ENCODE data around the gene PLCL1. TPM values are rescaled to one million over a fixed set of nuclear protein-coding genes. Genes with fewer than 3 reads are reported as not detected.

Gene PLCL1
- total RNA-seq, 2 donors from 2014 or later, result 6.7 to 6.8 TPM

- H3K4me3 ChIP-seq, result no peak overlapping the region
- no peaks in the 10 kb centered on the region for H3K27me3 ChIP-seq (replicated peaks; ENCODE audit: insufficient read depth)
- 70% methylated on average over 1 of the region's 1 CpG for WGBS
- TF ChIP-seq POLR2A (IDR thresholded peaks at IDR 0.05) (no peak), CTCF (IDR thresholded peaks at IDR 0.05) (no peak), POLR2AphosphoS5 (IDR thresholded peaks at IDR 0.05) (no peak)
- H3K27ac ChIP-seq, result no peak overlapping the region
- no peaks in the 10 kb centered on the region for H3K36me3 ChIP-seq
- DNase-seq (ENCODE audit: low spot score), result no peak
- intact Hi-C loops (cut with DNase I), result no loop called here
- no peaks in the 10 kb centered on the region for H3K4me1 ChIP-seq (replicated peaks)
- H3K9me3 ChIP-seq, result no peaks in the 10 kb centered on the region
Measured at GRCh38 chr2:197938555-197938954, 134.2 kb downstream of the PLCL1 start.

GRCh38 chr2:197939787-197940186 is 135.4 kb downstream of the PLCL1 start:
- H3K27ac ChIP-seq, result no peak overlapping the region
- H3K27me3 ChIP-seq (replicated peaks; ENCODE audit: insufficient read depth), result no peaks in the 10 kb centered on the region
- H3K4me3 ChIP-seq, result no peak overlapping the region
- 67% methylated on average over 3 of the region's 3 CpGs for WGBS
- DNase-seq (ENCODE audit: low spot score), result no peak
- H3K4me1 ChIP-seq (replicated peaks), result no peaks in the 10 kb centered on the region
- TF ChIP-seq POLR2AphosphoS5 (IDR thresholded peaks at IDR 0.05) (no peak), CTCF (IDR thresholded peaks at IDR 0.05) (no peak), POLR2A (IDR thresholded peaks at IDR 0.05) (no peak)
- no peaks in the 10 kb centered on the region for H3K36me3 ChIP-seq
- H3K9me3 ChIP-seq, result no peaks in the 10 kb centered on the region
- intact Hi-C loops (cut with DNase I), result no loop called here

DNA sequence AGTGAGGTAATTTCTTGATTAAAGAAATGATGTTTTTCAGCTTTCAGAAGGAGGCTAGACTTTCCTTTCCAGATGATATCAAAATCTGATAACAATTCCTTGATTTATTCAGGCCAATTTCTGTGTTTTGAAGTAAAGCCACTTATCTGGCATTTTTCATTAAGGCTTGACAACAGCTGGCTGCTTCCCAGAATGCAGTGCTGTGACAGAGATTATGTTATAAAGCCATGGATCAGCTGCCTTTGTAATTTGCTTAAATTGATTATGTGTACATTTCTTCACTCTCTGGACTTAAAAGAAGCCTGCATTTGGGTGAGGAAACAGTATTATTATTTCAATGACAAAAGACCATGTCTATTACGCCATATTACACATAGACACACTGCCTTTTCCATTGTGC is 136.0 kb downstream of the PLCL1 start:
- Histone ChIP-seq H3K4me1 (replicated peaks) (no peaks in the 10 kb centered on the region), H3K27me3 (replicated peaks; ENCODE audit: insufficient read depth) (no peaks in the 10 kb centered on the region), H3K4me3 (no peak overlapping the region), H3K36me3 (no peaks in the 10 kb centered on the region), H3K27ac (no peak overlapping the region), H3K9me3 (no peaks in the 10 kb centered on the region)
- TF ChIP-seq CTCF (IDR thresholded peaks at IDR 0.05) (no peak), POLR2A (IDR thresholded peaks at IDR 0.05) (no peak), POLR2AphosphoS5 (IDR thresholded peaks at IDR 0.05) (no peak)
- DNase-seq (ENCODE audit: low spot score), result no peak
- 91% methylated on average over 1 of the region's 1 CpG for WGBS
- intact Hi-C loops (cut with DNase I), result no loop called here

DNA sequence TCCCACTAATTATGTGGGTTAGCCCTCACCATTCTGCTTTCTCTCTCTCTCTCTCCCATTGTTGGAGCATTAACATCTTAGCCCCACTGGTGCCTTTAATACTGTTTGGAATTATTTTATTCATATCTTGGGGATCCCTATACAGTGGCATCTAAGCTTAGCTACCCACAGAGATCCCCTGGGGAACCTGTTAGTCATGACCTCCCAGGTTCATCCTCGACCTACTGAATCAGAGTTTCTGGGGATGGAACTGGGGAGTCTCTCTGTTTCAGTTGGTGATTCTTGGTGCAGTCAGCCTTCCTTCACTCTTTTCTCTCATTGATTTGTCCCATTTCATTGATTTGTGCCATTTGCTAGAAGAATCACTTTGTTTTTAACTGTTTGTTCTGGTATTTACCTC is 137.3 kb downstream of the PLCL1 start:
- no peak for DNase-seq (ENCODE audit: low spot score)
- intact Hi-C loops (cut with DNase I), result no loop called here
- H3K4me1 ChIP-seq (replicated peaks), result no peaks in the 10 kb centered on the region
- H3K9me3 ChIP-seq, result no peaks in the 10 kb centered on the region
- TF ChIP-seq CTCF (IDR thresholded peaks at IDR 0.05), result no peak
- TF ChIP-seq POLR2AphosphoS5 (IDR thresholded peaks at IDR 0.05), result no peak
- TF ChIP-seq POLR2A (IDR thresholded peaks at IDR 0.05), result no peak
- H3K27me3 ChIP-seq (replicated peaks; ENCODE audit: insufficient read depth), result no peaks in the 10 kb centered on the region
- 85% methylated on average over 1 of the region's 1 CpG for WGBS
- no peak overlapping the region for H3K4me3 ChIP-seq
- no peaks in the 10 kb centered on the region for H3K36me3 ChIP-seq
- H3K27ac ChIP-seq, result no peak overlapping the region

DNA sequence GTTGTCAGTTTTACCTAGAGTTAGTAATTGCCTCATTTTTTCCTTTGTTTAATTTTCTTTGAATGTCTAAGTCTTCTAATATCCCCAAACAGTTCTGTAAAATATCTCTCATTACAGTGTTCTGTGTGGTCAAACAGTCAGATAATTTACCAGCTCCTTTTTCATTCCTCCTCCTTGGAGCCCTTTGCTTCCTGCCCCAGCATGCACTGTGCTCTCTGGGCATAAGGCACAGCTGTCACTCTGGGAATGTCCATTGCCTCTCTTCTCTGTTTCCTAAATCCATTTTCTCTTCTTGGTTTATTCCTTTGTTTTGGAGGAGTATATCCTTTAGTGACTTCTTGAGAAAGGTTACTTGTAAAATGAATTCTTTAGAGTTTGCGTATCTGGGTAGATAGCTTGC is 139.3 kb downstream of the PLCL1 start:
- Histone ChIP-seq H3K4me3 (no peak overlapping the region), H3K9me3 (no peaks in the 10 kb centered on the region), H3K4me1 (replicated peaks) (no peaks in the 10 kb centered on the region), H3K27ac (no peak overlapping the region), H3K36me3 (no peaks in the 10 kb centered on the region), H3K27me3 (replicated peaks; ENCODE audit: insufficient read depth) (no peaks in the 10 kb centered on the region)
- TF ChIP-seq POLR2A (IDR thresholded peaks at IDR 0.05), result no peak
- no peak for TF ChIP-seq CTCF (IDR thresholded peaks at IDR 0.05)
- TF ChIP-seq POLR2AphosphoS5 (IDR thresholded peaks at IDR 0.05), result no peak
- no peak for DNase-seq (ENCODE audit: low spot score)
- intact Hi-C loops (cut with DNase I), result no loop called here
- WGBS, result 100% methylated on average over 1 of the region's 1 CpG

Measured in prostate gland (tissue), 2 donors.